ENCODE measurements around the gene CAP1. TPM values are rescaled to one million over a fixed set of nuclear protein-coding genes. Genes with fewer than 3 reads are reported as not detected.

Gene CAP1
- total RNA-seq, 2 donors from 2014 or later: 128 to 187 TPM

- intact Hi-C loops (cut with DNase I): no loop called here
- 51% methylated on average over 4 of the region's 4 CpGs for WGBS
- no peaks in the 10 kb centered on the region for H3K27me3 ChIP-seq (replicated peaks; ENCODE audit: insufficient read depth)
- no peaks in the 10 kb centered on the region for H3K9me3 ChIP-seq
- no peak overlapping the region for H3K4me3 ChIP-seq
- DNase-seq (ENCODE audit: low spot score): no peak
- no peaks in the 10 kb centered on the region for H3K4me1 ChIP-seq (replicated peaks)
- H3K36me3 ChIP-seq: peaks cover 2 to 5% of the 10 kb centered on the region in 2 donors
- TF ChIP-seq POLR2AphosphoS5 (IDR thresholded peaks at IDR 0.05) (peak; percentile 29), CTCF (IDR thresholded peaks at IDR 0.05) (no peak)
- H3K27ac ChIP-seq: peak overlapping the region; percentile 10 to 32
Observed at GRCh38 chr1:40059338-40059959, 18.9 kb downstream of the CAP1 start.

GRCh38 chr1:40059960-40060750 is 19.6 kb downstream of the CAP1 start:
- DNase-seq (ENCODE audit: low spot score): no peak
- Histone ChIP-seq H3K36me3 (peaks cover 8 to 10% of the 10 kb centered on the region in 2 donors), H3K27me3 (replicated peaks; ENCODE audit: insufficient read depth) (no peaks in the 10 kb centered on the region), H3K9me3 (no peaks in the 10 kb centered on the region), H3K4me1 (replicated peaks) (no peaks in the 10 kb centered on the region), H3K4me3 (no peak overlapping the region), H3K27ac (peak overlapping the region; percentile 10 to 32)
- intact Hi-C loops (cut with DNase I): no loop called here
- TF ChIP-seq POLR2A (IDR thresholded peaks at IDR 0.05): no peak
- TF ChIP-seq POLR2AphosphoS5 (IDR thresholded peaks at IDR 0.05): no peak
- no peak for TF ChIP-seq CTCF (IDR thresholded peaks at IDR 0.05)
- WGBS: 43% methylated on average over 7 of the region's 7 CpGs

- intact Hi-C loops (cut with DNase I): no loop called here
- Histone ChIP-seq H3K4me1 (replicated peaks) (no peaks in the 10 kb centered on the region), H3K9me3 (no peaks in the 10 kb centered on the region), H3K27ac (no peak overlapping the region), H3K4me3 (no peak overlapping the region), H3K27me3 (replicated peaks; ENCODE audit: insufficient read depth) (no peaks in the 10 kb centered on the region), H3K36me3 (peaks cover 19 to 22% of the 10 kb centered on the region in 2 donors)
- 89% methylated on average over 2 of the region's 2 CpGs for WGBS
- no peak for DNase-seq (ENCODE audit: low spot score)
- TF ChIP-seq POLR2A (IDR thresholded peaks at IDR 0.05): no peak
- no peak for TF ChIP-seq CTCF (IDR thresholded peaks at IDR 0.05)
- no peak for TF ChIP-seq POLR2AphosphoS5 (IDR thresholded peaks at IDR 0.05)
Observed at GRCh38 chr1:40064797-40065499, 24.4 kb downstream of the CAP1 start.

- peaks cover 29 to 30% of the 10 kb centered on the region in 2 donors for H3K36me3 ChIP-seq
- no peaks in the 10 kb centered on the region for H3K4me1 ChIP-seq (replicated peaks)
- no peak overlapping the region for H3K27ac ChIP-seq
- DNase-seq (ENCODE audit: low spot score): no peak
- no peaks in the 10 kb centered on the region for H3K27me3 ChIP-seq (replicated peaks; ENCODE audit: insufficient read depth)
- 88% methylated on average over 2 of the region's 2 CpGs for WGBS
- TF ChIP-seq POLR2AphosphoS5 (IDR thresholded peaks at IDR 0.05) (no peak), POLR2A (IDR thresholded peaks at IDR 0.05) (no peak), CTCF (IDR thresholded peaks at IDR 0.05) (no peak)
- H3K4me3 ChIP-seq: no peak overlapping the region
- intact Hi-C loops (cut with DNase I): no loop called here
- H3K9me3 ChIP-seq: no peaks in the 10 kb centered on the region
Observed at GRCh38 chr1:40067023-40067422, 26.5 kb downstream of the CAP1 start.
